Thyroid gland (tissue), 4 donors: ENCODE data around the gene CACNA2D3.

ENCODE experiments used
- CTCF ChIP-seq, 6 experiments: fragments of 200-600 bp in 3 of 6; fragments of 450-650 bp in 3 of 6; sonication (generic) in 3 of 6; IDR thresholded peaks; one replicate each; pipeline ENCODE4 v1.5.1; 2016 to 2019; ENCODE audit warnings: antibody characterized with exemption in 6 of 6, mild to moderate bottlenecking in 2 of 6, inconsistent platforms in 1 of 6, moderate library complexity in 1 of 6
- POLR2A ChIP-seq, 2 donors: fragments of 450-650 bp; IDR thresholded peaks; one replicate each; pipeline ENCODE4 v1.6.1; 2017; ENCODE audit warnings: antibody characterized with exemption in 2 of 2, mild to moderate bottlenecking in 2 of 2, moderate library complexity in 1 of 2

- TF ChIP-seq CTCF (IDR thresholded peaks at IDR 0.05) (no peak), POLR2A (IDR thresholded peaks at IDR 0.05) (no peak)
Measured at GRCh38 chr3:54957711-54958110, 835.4 kb downstream of the CACNA2D3 start.
